Kidney (tissue), 14 donors: Measurements from ENCODE around the gene PITPNC1. TPM values are rescaled to one million over a fixed set of nuclear protein-coding genes. Genes with fewer than 3 reads are reported as not detected.

Experiments
- DNase-seq, 5 donors: peaks; one replicate each; pipeline ENCODE4 v3.0.0-alpha.2; 2013 to 2020
- FAIRE-seq: peaks from 2 replicates; lab custom pipeline; 2012; peaks lifted over from hg19 to GRCh38; lab: Jason Lieb, UNC
- H3K27ac ChIP-seq, 2 donors: one replicate each; pipeline ENCODE4 v1.7.0; 2013; ENCODE audit warnings: low read depth in 2 of 2, low read length in 2 of 2, inconsistent platforms in 1 of 2
- H3K27me3 ChIP-seq: one replicate; pipeline ENCODE4 v1.7.1; 2013; ENCODE audit warnings: low read length, inconsistent platforms; ENCODE audit not compliant: control insufficient read depth, insufficient read depth
- H3K36me3 ChIP-seq, 3 donors: one replicate each; pipeline versions ENCODE4 v1.7.0 to v1.7.1; 2013; ENCODE audit warnings: low read length in 3 of 3, control low read depth in 1 of 3, inconsistent platforms in 1 of 3; ENCODE audit not compliant: insufficient read depth in 3 of 3, control insufficient read depth in 2 of 3
- H3K4me1 ChIP-seq, 3 donors: one replicate each; pipeline versions ENCODE4 v1.7.0 to v1.7.1; 2013; ENCODE audit warnings: low read length in 3 of 3, inconsistent platforms in 1 of 3, low read depth in 1 of 3; ENCODE audit not compliant: control insufficient read depth in 2 of 3, insufficient read depth in 2 of 3
- H3K4me3 ChIP-seq, 3 donors: one replicate each; pipeline versions ENCODE4 v1.7.0 to v1.8.1; 2013; ENCODE audit warnings: low read length in 3 of 3, control low read depth in 1 of 3, inconsistent platforms in 1 of 3
- H3K9ac ChIP-seq, 3 donors: one replicate each; pipeline versions ENCODE4 v1.7.0 to v1.7.1; 2013; ENCODE audit warnings: low read length in 3 of 3, control low read depth in 1 of 3, inconsistent platforms in 1 of 3
- H3K9me3 ChIP-seq, 3 donors: one replicate each; pipeline versions ENCODE4 v1.7.0 to v1.7.1; 2013; ENCODE audit warnings: low read length in 3 of 3, control low read depth in 1 of 3, inconsistent platforms in 1 of 3; ENCODE audit not compliant: control insufficient read depth in 2 of 3, insufficient read depth in 1 of 3
- CTCF ChIP-seq: IDR thresholded peaks from 3 replicates; pipeline ENCODE4 v1.5.1; 2012; ENCODE audit warnings: mild to moderate bottlenecking, moderate library complexity, borderline replicate concordance; ENCODE audit not compliant: insufficient read depth; ENCODE audit errors: extremely low read depth
- intact Hi-C: fragments of 100-400 bp; cut with DNase I; formaldehyde crosslinking; loops from one replicate; pipeline ENCODE4 v1.11.1; 2022
- polyA plus RNA-seq: library from polyadenylated mRNA; stranded (reverse); fragments of 350-450 nt; fragmentation: Illumina TruSeq; extraction: RNeasy Lipid Tissue Mini Kit (QIAGEN cat#74804); gene quantifications from one replicate; pipeline ENCODE4 v1.2.3, GENCODE V29; 2014; ENCODE audit warnings: low read depth, low replicate concordance; ENCODE audit not compliant: insufficient read depth
- total RNA-seq: library from RNA; stranded (reverse); fragmentation: NEBNext Ultra II Directional; extraction: Animal tissue kit (Norgen Biotek cat#: 25700); gene quantifications from one replicate; pipeline ENCODE4 v1.2.1, GENCODE V29; 2021
- donor health status: control.
- donor health status: control.
- donor health status: control.
- donor health status: control.
- donor health status: control.
- donor health status: DM: yes; HTN: yes; CAD: no.
- donor health status: Normal renal cell carcinoma (clear cell type).

Gene PITPNC1
- total and polyA plus RNA-seq, 2 donors from 2014 or later, result 14.2 to 41.3 TPM

DNA sequence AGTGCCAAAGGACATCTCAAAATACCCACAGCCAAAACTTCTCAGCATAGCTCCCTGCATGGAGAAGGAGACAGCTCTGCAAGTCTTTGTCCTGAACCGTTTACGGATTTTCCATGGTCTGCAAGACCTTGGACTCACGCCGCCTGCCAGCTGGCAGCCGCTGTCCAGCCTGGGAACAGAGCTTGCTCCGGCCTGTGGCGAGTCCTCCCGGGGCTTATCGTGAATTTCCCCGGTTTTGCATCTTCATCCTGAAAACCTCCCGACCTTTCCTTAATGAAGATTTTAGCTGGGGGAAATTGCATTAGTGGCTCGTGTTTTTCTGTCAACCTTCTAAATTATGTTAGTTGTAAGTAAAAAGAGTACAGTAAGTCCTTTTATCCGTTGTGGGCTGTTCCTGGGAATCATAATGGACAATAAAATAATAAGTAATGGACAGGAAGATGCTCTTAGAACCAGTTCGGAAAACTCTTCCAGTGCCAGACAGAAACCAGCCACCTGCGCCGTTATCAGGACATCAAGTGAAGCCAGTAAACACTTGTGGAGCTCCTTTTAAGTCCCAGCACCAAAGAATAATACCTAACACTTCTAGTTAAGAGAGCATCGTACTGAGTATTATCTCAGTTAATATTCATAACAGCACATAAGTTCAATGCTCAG is 228.3 kb downstream of the PITPNC1 start:
- FAIRE-seq, result no peak
- no peaks in the 10 kb centered on the region for H3K9me3 ChIP-seq
- no peak for TF ChIP-seq CTCF
- no peak overlapping the region for H3K9ac ChIP-seq
- H3K36me3 ChIP-seq, result no peaks in the 10 kb centered on the region
- peaks cover 0 to 20% (median 6%) of the 10 kb centered on the region in 3 donors for H3K4me1 ChIP-seq
- DNase-seq, result peak in 1 of 5 donors; percentile 80
- intact Hi-C loops, result no loop called here
- H3K27me3 ChIP-seq, result no peaks in the 10 kb centered on the region
- no peak overlapping the region for H3K4me3 ChIP-seq
- no peak overlapping the region for H3K27ac ChIP-seq

DNA sequence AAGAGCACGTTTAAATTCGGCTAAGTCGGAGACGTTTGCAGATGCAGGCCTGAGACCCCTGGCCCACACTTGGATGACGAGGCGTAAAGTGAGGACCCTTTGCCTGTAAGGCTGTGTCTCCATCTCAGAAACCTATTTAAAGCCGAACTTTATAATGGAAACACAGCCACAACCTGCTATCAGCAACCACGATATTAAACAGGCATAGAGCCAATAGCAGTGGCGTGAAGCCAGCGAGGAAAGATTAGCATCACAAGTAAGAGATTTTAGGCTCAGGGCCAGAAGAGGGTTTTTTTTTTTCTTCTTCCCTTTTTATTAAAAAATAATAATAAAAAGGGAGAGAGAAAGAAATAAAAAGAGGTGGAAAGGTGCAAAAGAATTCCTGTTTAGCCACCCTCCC is 229.4 kb downstream of the PITPNC1 start:
- TF ChIP-seq CTCF, result no peak
- FAIRE-seq, result no peak
- peaks cover 0 to 20% (median 6%) of the 10 kb centered on the region in 3 donors for H3K4me1 ChIP-seq
- no peaks in the 10 kb centered on the region for H3K27me3 ChIP-seq
- no peak overlapping the region for H3K4me3 ChIP-seq
- no peak overlapping the region for H3K27ac ChIP-seq
- DNase-seq, result peak in 1 of 5 donors; percentile 43
- H3K9me3 ChIP-seq, result no peaks in the 10 kb centered on the region
- no peaks in the 10 kb centered on the region for H3K36me3 ChIP-seq
- no peak overlapping the region for H3K9ac ChIP-seq
- intact Hi-C loops, result no loop called here

DNA sequence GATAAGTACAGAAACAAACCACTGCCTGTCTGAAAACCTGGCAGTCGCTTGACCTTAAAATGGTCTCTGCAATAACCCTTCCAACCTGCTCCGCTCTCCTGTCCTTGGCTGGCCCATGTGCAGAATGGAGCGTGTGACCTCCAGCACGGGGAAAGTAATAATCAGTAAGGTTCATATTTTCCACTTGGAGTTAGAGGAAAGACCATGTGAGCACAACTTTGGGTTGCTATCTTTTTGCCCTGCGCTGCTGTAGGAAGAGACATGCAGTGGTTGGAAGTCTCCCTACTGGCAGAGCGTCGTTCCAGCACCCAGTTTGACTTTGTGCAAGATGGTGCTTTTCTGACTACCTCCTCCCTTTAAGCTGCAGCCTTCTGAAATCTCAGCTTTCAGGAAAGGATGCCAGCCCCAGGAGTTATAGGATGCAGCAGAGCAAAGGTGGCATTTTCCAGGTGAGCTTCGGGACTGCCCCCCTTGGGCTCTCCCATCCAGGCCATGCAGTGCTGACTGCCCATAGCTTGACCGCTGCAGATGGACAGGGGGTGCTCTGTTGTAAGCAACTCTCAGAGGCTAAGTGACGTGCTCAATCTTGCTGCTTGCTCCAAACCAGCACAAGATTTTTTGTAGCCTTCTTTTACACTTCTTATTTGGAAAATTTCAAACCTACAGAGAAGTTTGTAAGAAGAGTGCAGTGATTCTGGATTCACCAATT is 230.0 kb downstream of the PITPNC1 start:
- peak overlapping the region in 1 of 2 donors; percentile 45 for H3K27ac ChIP-seq
- H3K9me3 ChIP-seq, result no peaks in the 10 kb centered on the region
- no peaks in the 10 kb centered on the region for H3K27me3 ChIP-seq
- no peak overlapping the region for H3K4me3 ChIP-seq
- no peak for FAIRE-seq
- DNase-seq, result no peak
- H3K4me1 ChIP-seq, result peaks cover 0 to 18% (median 6%) of the 10 kb centered on the region in 3 donors
- H3K9ac ChIP-seq, result no peak overlapping the region
- no peaks in the 10 kb centered on the region for H3K36me3 ChIP-seq
- intact Hi-C loops, result no loop called here
- no peak for TF ChIP-seq CTCF
